Left lobe of liver (tissue), 2 donors: Measurements from ENCODE around the gene ESR1. TPM values are rescaled to one million over a fixed set of nuclear protein-coding genes. Genes with fewer than 3 reads are reported as not detected.
A peak's percentile ranks its signal among the peaks of the same experiment; 100 is the strongest.

ENCODE experiments used
- ATAC-seq: fragments of 200-7000 bp; cut with Tn5 transposase; one replicate; pipeline ENCODE4 v1.9.1; 2020; ENCODE audit warnings: mild to moderate bottlenecking, moderate library complexity
- DNase-seq: peaks from one replicate; pipeline ENCODE4 v3.0.0-alpha.2; 2020; ENCODE audit warnings: low spot score
- total RNA-seq: library from RNA; stranded (reverse); gene quantifications from one replicate; pipeline ENCODE4 v1.2.1, GENCODE V29; 2021
- donor health status: DM: no; HTN: no; CAD: no; lungs with moderate emphysema.
- donor health status: DM: no; HTN: yes; CAD: no.

The ESR1 gene
- total RNA-seq, 1 donor from 2014 or later: 13.8 TPM

DNA sequence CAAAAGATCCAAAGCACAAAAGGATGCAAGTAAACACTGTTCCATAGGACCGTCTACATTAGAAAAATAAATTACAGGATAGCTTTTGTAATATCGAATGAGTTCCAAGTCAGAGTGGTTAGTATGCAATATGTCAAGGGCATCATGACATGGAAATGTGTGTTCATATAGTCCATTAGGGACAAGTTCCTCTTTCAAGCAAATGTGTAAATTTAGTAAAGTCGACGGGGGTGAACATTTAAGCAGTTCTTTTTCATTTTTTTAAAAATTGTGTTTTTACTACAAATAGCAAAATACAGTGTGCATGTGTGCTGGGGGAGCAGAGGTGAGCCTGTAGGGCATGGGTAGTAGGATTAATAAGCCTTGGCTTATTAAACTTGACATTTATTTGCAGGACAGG, 359.0 kb downstream of the ESR1 start:
- ATAC-seq (no peak), DNase-seq (no peak)

DNA sequence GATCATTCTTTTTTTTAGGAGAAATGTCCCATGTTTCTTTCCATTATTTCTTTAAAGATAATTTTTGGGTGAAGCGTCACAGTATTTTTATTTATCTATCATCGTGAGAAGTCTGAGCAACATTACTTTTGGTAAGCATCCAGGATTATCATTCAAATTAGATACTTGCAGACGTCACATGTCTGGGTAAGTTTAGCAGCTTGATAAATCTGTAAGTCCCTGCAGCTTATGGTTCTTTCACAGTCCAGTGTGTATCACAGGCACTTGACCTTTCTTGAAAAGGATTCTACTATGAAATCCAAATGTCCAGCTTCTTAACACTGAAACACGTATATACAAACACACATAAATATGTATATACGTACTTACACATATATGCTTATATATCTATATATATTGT, 359.4 kb downstream of the ESR1 start:
- ATAC-seq (no peak), DNase-seq (no peak)

- DNase-seq: no peak
- ATAC-seq: no peak
Measured at GRCh38 chr6:152167641-152168603, 360.4 kb downstream of the ESR1 start.

GRCh38 chr6:152170313-152170701, 362.8 kb downstream of the ESR1 start:
- no peak for ATAC-seq
- no peak for DNase-seq

DNA sequence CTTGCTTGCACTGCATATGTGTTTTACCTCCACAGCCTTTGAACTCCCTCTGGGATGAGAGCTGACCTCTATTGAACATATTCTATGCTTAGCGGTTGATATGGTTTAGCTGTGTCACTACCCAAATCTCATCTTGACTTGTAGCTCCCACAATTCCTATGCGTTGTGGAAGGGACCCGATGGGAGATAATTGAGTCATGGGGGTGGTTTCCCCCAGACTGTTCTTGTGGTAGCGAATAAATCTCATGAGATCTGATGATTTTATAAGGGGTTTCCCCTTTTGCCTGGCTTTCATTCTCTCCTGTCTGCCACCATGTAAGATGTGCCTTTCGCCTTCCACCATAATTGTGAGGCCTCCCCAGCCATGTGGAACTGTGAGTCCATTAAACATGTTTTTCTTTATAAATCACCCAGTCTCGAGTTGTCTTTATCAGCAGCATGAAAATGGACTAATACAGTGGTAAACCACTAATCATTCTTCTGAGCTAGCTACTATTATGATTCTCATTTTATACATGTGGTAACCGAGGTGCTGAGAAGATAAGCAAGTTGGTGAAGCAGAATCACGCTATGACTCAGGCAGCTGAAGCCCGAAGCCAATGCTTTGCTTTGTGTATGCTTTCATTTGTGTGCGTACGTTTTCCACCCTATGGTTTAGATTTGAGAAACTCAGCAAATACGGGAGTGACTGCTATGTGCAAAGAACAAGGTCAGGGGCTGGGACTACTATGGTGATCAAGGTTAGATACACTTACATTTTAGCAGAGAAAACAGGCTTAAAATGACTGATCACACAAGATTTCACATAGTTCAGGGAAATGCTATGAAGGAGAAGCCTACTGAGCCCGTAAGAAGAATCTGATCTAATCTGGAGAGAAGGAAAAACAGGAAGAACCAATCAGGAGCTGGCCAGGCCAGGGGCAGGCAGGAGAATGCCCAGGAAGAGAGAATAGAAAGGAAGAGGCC, 363.5 kb downstream of the ESR1 start:
- ATAC-seq: no peak
- DNase-seq: no peak

DNA sequence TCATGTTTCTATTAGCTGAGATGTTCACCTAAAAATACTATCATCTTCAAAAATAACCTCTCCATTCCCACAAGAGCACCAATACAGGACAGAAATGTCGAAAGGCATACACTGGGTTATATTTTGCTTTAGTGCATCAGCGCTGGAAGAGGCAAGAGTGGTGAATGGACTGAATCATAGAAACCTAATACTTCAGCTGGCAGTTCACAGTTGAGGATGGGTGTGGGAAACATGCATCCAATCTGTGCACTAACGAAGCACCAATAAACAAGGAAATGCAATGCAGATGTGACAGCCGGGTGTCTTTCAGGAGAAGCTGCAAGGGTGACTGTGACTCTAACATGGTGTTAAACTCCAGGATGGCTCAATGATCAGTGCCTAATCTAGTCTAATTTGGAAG, 365.8 kb downstream of the ESR1 start:
- ATAC-seq: no peak
- no peak for DNase-seq

GRCh38 chr6:152173957-152174356, 366.5 kb downstream of the ESR1 start:
- ATAC-seq (no peak), DNase-seq (no peak)

DNA sequence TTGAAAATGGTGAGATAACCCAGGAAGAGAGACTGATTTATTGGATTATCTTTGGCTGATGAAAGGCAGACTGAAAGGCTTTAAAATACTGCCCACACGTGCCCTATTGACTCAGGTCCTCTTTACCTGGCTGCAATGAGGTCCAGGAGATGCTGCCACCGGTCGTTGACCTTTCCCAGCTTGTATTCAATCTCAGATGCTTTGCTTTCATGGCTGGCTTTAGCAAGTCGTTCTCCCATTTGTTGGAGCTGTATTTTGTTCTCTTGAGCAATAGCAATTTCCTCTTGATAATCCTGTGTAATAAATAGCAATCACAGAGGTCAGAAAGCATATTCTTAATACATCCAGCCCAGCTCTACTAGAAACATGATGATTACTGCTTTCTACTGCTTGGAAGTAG, 368.8 kb downstream of the ESR1 start:
- peak; percentile 94 for ATAC-seq
- peak; percentile 50 for DNase-seq
